Hepatic stellate cell (primary cell): ENCODE measurements around the gene FUCA1.
A peak's percentile ranks its signal among the peaks of the same experiment; 100 is the strongest.
"Not testable (repeated sequence)": the region's sequence is repeated elsewhere in the genome, so short reads cannot be mapped to it uniquely, and the experiment has no call there.

ENCODE experiments used
- DNase-seq: peaks from one replicate; pipeline ENCODE4 v3.0.0; 2011; ENCODE audit warnings: low spot score

The FUCA1 gene

DNA sequence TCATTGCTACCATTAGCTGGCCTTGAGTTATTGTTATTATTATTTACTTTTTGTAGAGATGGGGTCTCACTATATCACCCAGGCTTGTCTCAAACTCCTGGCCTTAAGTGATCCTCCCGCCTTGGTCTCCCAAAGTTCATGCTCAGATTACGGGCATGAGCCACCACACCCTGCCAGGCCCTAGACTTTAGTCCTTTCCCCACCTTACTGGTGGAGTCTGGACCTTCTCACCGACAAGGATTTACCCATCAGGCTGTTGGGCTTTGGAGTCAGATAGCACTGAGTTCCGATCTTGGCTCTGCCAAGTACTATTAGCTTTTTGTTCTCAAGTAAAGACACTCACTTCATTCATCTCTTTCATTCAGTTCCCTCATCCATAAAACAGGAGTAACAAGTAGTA, 27.9 kb upstream of the FUCA1 start:
- DNase-seq: no peak

DNA sequence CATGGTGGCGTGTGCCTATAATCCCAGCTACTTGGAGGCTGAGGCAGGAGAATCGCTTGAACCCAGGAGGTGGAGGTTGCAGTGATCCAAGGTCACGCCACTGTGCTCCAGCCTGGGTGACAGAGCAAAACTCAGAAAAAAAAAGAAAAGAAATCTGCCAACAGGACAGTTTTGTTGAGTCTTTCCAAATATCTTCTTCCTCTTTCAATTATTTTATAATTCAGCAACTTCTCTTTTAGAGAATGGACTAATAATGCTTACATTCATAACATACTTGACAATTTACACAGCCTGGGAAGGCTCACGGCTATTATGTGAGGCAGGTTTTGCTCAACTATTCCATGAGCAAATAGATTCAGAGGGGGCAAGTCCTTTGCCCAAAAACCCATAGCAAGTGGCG, 27.0 kb upstream of the FUCA1 start:
- DNase-seq: no peak

GRCh38 chr1:23889074-23889473, 21.0 kb upstream of the FUCA1 start:
- DNase-seq: no peak

- DNase-seq: no peak
Observed at GRCh38 chr1:23885222-23885621, 17.1 kb upstream of the FUCA1 start.

DNA sequence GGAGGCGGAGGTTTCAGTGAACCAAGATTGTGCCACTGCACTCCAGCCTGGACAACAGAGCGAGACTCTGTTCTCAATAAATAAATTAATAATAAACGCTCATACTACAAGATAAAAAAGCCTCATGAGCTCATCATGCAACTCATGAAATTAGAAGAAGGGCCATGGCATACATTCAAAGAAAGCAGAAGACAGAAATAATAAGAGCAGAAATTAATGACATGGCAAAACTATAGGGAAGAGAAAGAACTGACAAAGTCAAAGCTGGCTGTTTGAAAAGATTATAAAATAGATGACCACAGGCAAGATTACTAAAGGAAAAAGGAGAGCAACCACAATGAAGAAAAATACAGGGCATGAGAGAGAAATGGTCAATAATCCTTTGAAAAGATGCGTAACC, 14.7 kb upstream of the FUCA1 start:
- no peak for DNase-seq

DNA sequence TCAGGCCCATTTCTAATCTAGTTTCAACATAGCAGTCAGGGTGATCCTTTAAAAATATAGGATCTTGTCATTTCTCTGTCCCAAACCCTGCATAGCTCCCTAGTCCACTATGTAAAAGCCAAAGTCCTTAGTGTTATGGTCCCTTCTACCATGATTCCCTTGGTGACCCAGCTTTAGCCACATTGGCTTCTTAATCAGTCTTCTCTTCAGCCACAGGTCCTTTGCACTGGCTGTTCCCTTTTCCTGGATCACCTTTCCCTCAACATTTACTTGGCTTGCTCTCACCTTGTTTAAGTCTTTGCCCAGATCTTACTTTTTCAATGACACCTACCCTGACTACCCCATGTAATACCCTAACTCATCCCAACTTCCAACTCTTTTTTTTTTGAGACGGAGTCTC, 11.7 kb upstream of the FUCA1 start:
- no peak for DNase-seq

GRCh38 chr1:23878668-23879067, 10.6 kb upstream of the FUCA1 start:
- no peak for DNase-seq

DNA sequence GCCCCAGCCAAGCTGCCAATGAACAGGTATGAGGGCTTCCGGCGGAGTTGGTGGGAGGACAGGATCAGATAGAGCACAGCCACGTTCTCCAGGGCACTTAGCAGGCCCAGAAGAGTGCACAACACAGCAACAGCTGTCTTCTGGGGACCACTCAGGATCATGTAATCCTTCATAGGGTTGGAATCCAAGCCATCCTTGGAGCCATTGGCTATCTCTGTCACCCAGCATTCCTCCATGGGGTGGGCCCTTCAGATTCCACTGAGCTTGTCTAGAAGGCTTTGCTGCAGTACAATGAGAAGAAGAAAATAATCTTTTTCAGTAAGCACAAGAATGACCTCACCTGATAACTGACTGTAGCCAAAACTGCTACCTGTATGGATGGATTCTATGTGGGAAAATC, 7.3 kb upstream of the FUCA1 start:
- DNase-seq: no peak

GRCh38 chr1:23872421-23872820, 4.3 kb upstream of the FUCA1 start:
- DNase-seq: no peak

DNA sequence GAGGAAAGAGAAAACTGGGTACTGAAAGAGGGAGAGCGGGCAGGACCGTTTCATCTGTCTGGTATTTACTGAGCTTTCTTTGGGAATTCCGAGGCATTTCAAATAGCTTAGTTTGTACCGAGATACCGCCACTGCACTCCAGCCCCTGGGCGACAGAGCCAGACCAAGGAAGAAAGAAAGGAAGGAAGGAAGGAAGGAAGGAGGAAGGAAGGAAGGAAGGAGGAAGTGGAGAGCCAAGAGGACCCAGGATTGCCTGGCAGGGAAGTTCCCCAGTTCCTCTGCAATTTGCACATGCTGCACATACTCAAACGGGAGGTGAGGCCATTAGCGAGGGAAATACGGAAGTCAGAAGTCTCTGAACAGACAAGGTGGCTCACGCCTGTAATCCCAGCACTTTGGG, 961 bp upstream of the FUCA1 start:
- no peak for DNase-seq

DNA sequence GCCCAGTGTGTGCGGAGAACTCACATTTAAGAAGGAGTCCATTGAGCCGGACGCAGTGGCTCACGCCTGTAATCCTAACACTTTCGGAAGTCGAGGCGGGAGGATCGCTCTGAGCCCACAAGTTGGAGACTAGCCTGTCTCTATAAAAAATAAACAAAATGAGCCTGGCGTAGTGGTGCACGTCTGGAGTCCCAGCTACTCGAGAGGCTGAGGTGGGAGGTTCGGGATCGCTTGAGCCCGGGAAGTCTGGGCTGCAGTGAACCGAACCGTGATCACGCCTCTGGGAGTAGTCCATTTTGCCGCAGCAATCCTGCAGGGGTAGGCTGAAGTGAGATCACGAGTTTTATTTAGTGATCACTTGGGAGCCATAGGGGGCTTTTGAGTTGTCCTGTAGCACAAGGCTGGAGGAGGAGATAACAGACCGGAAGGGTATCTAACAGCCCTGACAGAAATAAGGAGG, 497 bp upstream of the FUCA1 start:
- peak; percentile 41 for DNase-seq

DNA sequence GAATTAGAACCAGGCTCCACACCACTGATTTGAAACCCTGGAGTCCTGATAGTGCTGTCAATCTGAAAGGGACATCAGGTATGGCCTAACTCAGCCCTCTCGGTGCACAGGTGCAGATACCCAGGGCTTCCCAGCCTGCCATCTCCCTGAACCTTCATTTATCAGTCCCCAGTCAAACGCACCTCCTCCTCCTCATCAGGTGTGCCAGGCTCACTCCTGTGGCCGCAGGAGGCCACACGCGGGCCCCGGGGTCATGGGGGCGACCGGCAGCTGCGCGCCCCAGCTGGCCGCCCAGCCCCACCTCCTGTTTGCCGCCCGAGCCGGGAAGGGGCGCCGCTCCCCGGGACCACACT, 572 bp downstream of the FUCA1 start:
- DNase-seq: no peak

DNA sequence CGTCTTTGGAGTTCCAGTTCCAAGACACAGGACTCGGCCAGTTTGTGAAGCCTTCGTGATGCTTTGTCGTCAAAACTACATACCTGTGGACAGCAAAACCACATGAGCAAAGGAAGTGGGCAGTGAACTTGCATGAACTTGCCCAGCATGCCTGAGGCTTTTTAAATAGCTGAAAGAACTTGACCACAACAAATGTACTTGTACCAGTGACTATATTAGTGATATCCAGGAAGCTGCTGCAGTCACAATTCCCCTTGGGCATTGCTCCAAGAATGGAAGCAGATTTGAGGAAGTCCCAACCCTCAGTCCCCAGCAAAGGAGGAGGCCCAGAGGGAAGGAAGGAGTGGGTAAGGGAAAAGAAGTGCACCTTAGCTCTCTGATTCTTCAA, 2.6 kb downstream of the FUCA1 start:
- DNase-seq: peak; percentile 14

DNA sequence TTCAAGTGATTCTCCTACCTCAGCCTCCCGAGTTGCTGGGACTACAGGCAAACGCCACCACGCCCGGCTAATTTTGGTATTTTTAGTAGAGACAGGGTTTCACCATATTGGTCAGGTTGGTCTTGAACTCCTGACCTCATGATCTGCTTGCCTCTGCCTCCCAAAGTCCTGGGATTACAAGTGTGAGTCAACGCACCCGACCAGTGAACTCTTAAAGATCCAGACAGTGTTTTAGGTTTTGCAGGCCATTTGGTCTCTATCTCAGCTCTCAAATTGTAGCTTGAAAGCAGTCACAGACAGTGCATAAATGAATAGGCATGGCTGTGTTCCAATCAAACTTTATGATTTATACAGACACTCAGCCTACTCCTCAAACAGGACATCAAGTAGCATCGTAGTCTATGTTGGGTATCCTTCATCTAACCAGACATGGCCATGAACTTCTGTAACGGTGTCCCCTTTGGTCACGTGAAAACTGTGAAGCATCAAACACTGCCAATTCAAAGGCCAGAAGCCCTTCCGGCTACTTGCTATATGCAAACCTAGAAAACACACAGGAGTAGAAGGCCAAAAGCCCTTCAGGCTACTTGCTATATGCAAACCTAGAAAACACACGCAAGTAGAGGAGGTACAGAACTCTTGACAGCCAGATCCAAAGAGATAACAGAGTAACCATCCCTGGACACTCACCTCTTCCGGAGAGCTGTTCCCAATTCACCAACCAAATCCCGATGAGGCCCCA, 3.1 kb downstream of the FUCA1 start:
- DNase-seq: no peak

DNA sequence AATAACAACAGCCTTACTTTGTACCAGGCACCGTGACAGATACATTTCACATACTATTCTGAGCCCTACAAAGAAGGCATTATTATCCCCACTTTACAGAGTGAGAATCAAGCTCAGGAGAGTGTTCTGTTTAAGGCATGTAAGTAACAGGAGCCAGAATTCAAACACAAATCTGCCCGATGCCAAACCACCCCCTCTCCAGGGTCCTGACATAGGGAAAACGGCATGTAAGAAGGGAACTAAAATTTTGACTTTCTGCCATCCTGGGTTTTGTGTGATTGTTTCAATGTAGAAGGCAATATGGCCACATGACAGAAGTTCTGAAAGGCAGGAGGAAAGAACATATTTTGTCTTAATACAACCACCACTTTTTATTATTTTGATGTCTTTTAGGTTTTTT, 5.5 kb downstream of the FUCA1 start:
- no peak for DNase-seq

DNA sequence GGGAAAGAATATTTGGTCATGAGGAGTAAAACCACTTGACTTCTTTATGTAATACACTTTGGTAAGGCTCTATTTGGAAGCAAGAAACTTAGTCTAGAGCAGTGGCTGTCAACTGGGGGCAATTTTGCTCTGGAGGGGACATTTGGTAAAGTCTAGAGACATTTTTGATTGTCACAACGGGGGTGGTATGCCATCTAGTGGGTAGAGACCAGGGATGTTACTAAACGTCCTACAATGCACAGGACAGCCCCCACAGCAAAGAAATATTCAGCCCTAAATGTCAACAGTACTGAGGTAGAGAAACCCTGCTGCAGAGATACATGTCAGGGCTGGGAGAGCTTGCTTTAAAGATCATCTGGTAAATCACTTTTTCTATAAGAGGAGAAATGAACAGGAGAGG, 13.5 kb downstream of the FUCA1 start:
- DNase-seq: no peak

DNA sequence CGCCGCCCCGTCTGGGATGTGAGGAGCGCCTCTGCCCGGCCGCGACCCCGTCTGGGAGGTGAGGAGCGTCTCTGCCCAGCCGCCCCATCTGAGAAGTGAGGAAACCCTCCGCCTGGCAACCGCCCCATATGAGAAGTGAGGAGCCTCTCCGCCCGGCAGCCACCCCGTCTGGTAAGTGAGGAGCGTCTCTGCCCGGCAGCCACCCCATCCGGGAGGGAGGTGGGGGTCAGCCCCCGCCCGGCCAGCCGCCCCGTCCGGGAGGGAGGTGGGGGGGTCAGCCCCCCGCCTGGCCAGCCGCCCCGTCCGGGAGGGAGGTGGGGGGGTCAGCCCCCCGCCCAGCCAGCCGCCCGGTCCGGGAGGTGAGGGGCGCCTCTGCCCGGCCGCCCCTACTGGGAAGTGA, 15.0 kb downstream of the FUCA1 start:
- not testable (repeated sequence) for DNase-seq

DNA sequence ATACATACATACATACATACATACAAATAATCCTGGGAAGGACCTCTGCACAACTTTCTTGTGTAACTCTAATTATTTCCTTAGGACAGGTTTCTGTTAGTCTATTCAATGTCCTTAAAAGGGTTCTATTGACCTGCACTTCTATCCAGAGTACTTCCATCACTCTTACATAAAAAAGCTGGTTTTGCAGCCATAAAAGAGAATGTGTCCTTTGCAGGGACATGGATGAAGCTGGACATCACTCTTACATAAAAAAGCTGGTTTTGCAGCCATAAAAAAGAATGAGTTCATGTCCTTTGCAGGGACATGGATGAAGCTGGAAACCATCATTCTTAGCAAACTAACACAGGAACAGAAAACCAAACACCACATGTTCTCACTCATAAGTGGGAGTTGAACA, 16.7 kb downstream of the FUCA1 start:
- not testable (repeated sequence) for DNase-seq

- DNase-seq: no peak
Observed at GRCh38 chr1:23848673-23849616, 19.1 kb downstream of the FUCA1 start.

DNA sequence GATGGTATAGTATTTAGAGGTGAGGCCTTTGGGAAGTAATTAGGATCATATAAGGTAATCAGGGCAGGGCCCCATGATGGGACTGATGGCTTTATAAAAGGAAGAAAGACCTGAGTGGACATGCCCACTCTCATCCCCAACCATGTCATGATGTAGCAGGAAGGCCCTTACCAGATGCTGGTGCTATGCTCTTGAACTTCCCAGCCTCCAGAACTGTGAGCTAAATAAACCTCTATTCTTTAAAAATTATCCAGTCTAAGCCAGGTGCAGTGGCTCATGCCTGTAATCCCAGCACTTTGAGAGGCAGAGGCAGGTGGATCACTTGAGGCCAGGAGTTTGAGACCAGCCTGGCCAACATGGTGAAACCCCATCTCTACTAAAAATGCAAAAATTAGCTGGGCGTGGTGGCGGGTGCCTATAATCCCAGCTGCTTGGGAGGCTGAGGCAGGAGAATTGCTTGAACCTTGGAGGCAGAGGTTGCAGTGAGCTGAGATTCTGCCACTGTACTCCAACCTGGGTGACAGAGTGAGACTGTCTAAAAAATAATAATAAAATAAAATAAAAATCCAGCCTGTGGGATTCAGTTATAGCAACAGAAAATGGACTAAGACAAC, 20.5 kb downstream of the FUCA1 start:
- not testable (repeated sequence) for DNase-seq

DNA sequence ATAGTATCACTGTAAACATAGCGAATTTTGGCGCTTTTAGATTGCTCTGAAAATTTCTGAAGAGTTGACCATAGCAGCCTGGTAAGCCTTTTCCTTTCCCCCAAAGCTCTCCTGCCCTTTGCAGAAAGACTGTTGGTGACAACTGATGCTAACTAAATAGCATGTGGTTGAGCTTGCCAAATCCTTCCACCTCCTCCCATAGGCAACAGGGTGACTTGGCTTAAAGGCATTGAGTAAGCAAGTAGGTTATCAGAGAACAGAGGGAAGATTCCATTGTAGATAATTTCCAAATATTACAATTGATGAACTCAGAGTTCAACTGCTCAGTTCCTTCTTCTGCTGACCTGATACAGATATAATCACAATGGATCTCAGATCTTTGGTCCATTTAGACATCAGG, 22.9 kb downstream of the FUCA1 start:
- DNase-seq: no peak

DNA sequence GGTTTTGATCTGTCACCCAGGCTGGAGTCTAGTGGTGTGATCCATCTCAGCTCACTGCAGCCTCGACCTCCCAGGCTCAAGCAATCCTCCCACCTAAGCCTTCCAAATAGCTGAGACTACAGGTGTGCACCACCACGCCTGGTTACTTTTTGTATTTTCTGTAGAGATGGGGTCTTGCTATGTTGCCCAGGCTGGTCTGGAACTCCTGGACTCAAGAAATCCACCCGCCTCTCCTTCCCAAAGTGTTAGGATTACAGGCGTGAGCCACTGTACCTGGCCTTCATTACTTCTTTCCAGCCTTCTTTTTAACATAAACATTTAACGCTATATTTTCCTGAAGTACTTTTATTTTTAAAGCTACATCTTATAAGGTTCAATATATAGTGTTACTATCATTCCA, 24.4 kb downstream of the FUCA1 start:
- no peak for DNase-seq

DNA sequence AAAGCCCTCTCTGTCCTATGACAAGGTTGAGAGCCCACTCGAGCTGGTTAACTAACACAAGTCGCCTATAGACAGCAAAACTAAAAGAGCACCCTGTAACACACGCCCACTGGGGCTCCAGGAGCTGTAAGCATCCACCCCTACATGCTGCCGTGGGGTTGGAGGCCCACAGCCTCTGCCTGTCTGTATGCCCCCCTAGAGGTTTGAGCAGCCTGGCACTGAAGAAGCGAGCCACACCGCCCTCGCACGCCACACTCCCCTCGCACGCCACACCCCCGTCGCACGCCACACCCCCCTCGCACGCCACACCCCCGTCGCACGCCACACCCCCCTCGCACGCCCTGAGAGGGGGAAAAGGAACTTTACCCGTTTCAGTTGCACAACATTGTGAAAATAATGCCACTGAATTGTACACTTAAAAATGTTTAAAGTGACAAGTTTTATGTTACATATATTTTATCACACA, 29.7 kb downstream of the FUCA1 start:
- DNase-seq: peak; percentile 52
